ENCODE measurements around the gene CSF1. TPM values are rescaled to one million over a fixed set of nuclear protein-coding genes. Genes with fewer than 3 reads are reported as not detected.

The CSF1 gene
- total and polyA plus RNA-seq, 2 experiments from 2014 or later: 1.4 to 3.5 TPM

DNA sequence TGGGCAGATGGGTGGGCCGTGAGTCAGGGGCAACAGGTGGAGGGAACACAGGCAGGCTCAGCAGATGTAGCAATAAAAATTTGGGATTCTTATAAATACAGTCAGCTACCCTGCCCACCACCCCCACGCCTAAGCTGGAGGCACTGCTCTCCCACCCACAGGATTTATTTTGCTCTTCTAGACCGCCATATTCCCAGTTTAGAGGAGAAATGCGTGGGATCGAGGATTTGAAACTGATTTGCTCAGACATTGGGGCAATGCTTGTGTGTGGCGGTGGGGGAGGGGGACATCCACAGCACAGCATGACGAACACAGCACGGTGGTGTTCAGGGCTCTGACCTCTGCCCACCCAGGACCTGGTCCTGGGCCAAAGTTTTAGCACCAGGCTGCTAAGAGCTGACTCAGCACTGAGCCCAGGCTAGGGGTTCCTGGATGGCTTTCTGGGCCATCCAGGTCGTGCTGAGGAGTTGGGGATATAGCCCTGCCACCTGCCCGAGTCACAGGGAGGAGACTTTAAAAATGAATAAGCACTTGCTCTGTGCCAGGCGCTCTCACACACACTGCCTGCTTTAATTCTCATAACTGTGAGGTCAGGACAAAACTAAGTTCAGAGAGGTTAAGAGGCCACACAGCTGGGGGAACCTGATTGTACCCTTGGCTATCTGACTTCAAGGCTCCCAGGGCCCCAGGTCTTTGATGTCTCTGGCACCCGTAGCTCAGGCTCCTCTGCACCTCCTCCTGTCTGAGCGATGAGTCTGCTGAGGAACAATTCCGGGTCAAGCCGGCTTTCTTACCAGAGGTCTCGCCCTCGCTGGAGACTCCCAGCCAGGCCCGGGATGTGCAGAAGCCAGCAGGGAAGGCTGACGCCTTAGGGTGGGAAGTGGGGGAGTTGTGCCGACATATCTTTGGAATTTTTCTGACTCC is 29.4 kb upstream of the CSF1 start:
- Histone ChIP-seq H3F3A (replicated peaks; ENCODE audit: low read depth) (no peaks in the 10 kb centered on the region), H3K4me1 (ENCODE audit: insufficient read depth) (peaks cover 7% of the 10 kb centered on the region), H3K27ac (ENCODE audit: low read depth) (no peak overlapping the region), H3K9me2 (ENCODE audit: insufficient read depth) (no peaks in the 10 kb centered on the region), H3K36me3 (ENCODE audit: insufficient read depth) (no peaks in the 10 kb centered on the region), H3K4me3 (no peak overlapping the region), H2AFZ (no peak overlapping the region), H3K4me2 (no peak overlapping the region), H3K27me3 (ENCODE audit: insufficient read depth) (no peaks in the 10 kb centered on the region), H3K79me2 (replicated peaks; ENCODE audit: insufficient read depth) (no peaks in the 10 kb centered on the region), H4K20me1 (replicated peaks; ENCODE audit: insufficient read depth) (no peaks in the 10 kb centered on the region)
- peaks cover 51% of the 10 kb centered on the region for H3K4me1 Mint-ChIP-seq
- ATAC-seq (no peak), DNase-seq (ENCODE audit: low spot score) (no peak)
- TF ChIP-seq CREB1 (CRISPR knock-in tag; IDR thresholded peaks at IDR 0.05; ENCODE audit: low read depth) (no peak), EZH2 (IDR thresholded peaks at IDR 0.05; ENCODE audit: low read depth, unreplicated experiment) (no peak), NANOG (IDR thresholded peaks at IDR 0.05; ENCODE audit: borderline replicate concordance) (no peak)
- TF ChIP-seq, protein P1, sequence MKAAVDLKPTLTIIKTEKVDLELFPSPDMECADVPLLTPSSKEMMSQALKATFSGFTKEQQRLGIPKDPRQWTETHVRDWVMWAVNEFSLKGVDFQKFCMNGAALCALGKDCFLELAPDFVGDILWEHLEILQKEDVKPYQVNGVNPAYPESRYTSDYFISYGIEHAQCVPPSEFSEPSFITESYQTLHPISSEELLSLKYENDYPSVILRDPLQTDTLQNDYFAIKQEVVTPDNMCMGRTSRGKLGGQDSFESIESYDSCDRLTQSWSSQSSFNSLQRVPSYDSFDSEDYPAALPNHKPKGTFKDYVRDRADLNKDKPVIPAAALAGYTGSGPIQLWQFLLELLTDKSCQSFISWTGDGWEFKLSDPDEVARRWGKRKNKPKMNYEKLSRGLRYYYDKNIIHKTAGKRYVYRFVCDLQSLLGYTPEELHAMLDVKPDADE (IDR thresholded peaks at IDR 0.05): no peak
- TF ChIP-seq, protein P2, sequence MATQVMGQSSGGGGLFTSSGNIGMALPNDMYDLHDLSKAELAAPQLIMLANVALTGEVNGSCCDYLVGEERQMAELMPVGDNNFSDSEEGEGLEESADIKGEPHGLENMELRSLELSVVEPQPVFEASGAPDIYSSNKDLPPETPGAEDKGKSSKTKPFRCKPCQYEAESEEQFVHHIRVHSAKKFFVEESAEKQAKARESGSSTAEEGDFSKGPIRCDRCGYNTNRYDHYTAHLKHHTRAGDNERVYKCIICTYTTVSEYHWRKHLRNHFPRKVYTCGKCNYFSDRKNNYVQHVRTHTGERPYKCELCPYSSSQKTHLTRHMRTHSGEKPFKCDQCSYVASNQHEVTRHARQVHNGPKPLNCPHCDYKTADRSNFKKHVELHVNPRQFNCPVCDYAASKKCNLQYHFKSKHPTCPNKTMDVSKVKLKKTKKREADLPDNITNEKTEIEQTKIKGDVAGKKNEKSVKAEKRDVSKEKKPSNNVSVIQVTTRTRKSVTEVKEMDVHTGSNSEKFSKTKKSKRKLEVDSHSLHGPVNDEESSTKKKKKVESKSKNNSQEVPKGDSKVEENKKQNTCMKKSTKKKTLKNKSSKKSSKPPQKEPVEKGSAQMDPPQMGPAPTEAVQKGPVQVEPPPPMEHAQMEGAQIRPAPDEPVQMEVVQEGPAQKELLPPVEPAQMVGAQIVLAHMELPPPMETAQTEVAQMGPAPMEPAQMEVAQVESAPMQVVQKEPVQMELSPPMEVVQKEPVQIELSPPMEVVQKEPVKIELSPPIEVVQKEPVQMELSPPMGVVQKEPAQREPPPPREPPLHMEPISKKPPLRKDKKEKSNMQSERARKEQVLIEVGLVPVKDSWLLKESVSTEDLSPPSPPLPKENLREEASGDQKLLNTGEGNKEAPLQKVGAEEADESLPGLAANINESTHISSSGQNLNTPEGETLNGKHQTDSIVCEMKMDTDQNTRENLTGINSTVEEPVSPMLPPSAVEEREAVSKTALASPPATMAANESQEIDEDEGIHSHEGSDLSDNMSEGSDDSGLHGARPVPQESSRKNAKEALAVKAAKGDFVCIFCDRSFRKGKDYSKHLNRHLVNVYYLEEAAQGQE (IDR thresholded peaks at IDR 0.05; ENCODE audit: unreplicated experiment): no peak
- H3K36me3 Mint-ChIP-seq (ENCODE audit: low read depth): no peaks in the 10 kb centered on the region
- peaks cover 5% of the 10 kb centered on the region for H3K27me3 Mint-ChIP-seq (ENCODE audit: insufficient read depth, low read depth, poor library complexity)
- H3K4me3 Mint-ChIP-seq: no peak overlapping the region
- no peak overlapping the region; the same call in 1 of the 2 replicates for H3K27ac Mint-ChIP-seq
- no peaks in the 10 kb centered on the region for H3K9me3 Mint-ChIP-seq

DNA sequence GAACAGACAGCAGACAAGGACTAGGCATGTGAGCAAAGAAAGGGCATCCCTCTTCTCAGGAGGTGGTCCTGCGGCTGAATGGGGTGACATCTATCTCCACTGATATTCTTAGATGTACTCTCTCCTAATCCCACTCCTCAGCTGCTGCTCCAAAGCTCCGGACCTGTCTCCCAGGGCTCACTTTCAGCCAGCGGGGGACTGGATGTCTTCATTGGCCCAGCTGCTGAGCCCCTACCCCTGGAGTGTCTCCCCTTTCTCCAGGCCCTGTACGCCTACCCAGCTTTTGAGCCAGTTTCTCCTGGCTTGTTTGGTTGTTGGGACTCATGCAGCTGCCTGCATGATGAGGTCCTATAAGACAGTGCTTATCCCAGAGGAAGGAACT is 28.8 kb upstream of the CSF1 start:
- H2AFZ ChIP-seq: no peak overlapping the region
- H3K4me1 Mint-ChIP-seq: peaks cover 44% of the 10 kb centered on the region
- TF ChIP-seq, protein P2 (IDR thresholded peaks at IDR 0.05; ENCODE audit: unreplicated experiment): no peak
- TF ChIP-seq, protein P1 (IDR thresholded peaks at IDR 0.05): no peak

More for the DNA sequence above, 28.8 kb upstream of the CSF1 start:
- ATAC-seq (no peak), DNase-seq (ENCODE audit: low spot score) (no peak)
- H3K4me1 ChIP-seq (ENCODE audit: insufficient read depth): peaks cover 3% of the 10 kb centered on the region
- no peaks in the 10 kb centered on the region for H3K27me3 ChIP-seq (ENCODE audit: insufficient read depth)
- no peaks in the 10 kb centered on the region for H3K36me3 Mint-ChIP-seq (ENCODE audit: low read depth)
- H3K27ac ChIP-seq (ENCODE audit: low read depth): no peak overlapping the region
- H3K4me3 Mint-ChIP-seq: no peak overlapping the region
- no peaks in the 10 kb centered on the region for H3K36me3 ChIP-seq (ENCODE audit: insufficient read depth)
- peaks cover 7% of the 10 kb centered on the region for H3K27me3 Mint-ChIP-seq (ENCODE audit: insufficient read depth, low read depth, poor library complexity)
- no peaks in the 10 kb centered on the region for H4K20me1 ChIP-seq (replicated peaks; ENCODE audit: insufficient read depth)
- no peak overlapping the region for H3K27ac Mint-ChIP-seq
- H3K79me2 ChIP-seq (replicated peaks; ENCODE audit: insufficient read depth): no peaks in the 10 kb centered on the region
- no peaks in the 10 kb centered on the region for H3K9me2 ChIP-seq (ENCODE audit: insufficient read depth)
- H3K4me3 ChIP-seq: no peak overlapping the region
- H3K9me3 Mint-ChIP-seq: no peaks in the 10 kb centered on the region
- no peak overlapping the region for H3K4me2 ChIP-seq
- no peaks in the 10 kb centered on the region for H3F3A ChIP-seq (replicated peaks; ENCODE audit: low read depth)

All from GM23338 (cell line).